SK-N-MC (cell line): ENCODE data around the gene ZSCAN5A.

ENCODE experiments used
- EZH2 ChIP-seq: fragments of 200-600 bp; sonication (generic); IDR thresholded peaks from one replicate; pipeline ENCODE4 v1.6.1; 2017; ENCODE audit warnings: antibody characterized with exemption
- FOXP2 ChIP-seq: optimal IDR thresholded peaks from 2 replicates; pipeline ENCODE3; 2011; ENCODE audit warnings: mild to moderate bottlenecking, moderate library complexity; ENCODE audit not compliant: insufficient read depth; ENCODE audit errors: extremely low read length, control extremely low read depth
- POLR2AphosphoS5 ChIP-seq: IDR thresholded peaks from 2 replicates; pipeline ENCODE4 v1.6.1; 2012; ENCODE audit warnings: mild to moderate bottlenecking, low read depth, low read length, borderline replicate concordance

- no peak for TF ChIP-seq EZH2
- TF ChIP-seq POLR2AphosphoS5: peak; percentile 75
- no peak for TF ChIP-seq FOXP2
Observed at GRCh38 chr19:56314381-56315076, at the start of gene ZSCAN5A.
